GM19099 (cell line): ENCODE results near the gene DYRK1B.
A peak's percentile ranks its signal among the peaks of the same experiment; 100 is the strongest.

ENCODE experiments used
- POLR2A ChIP-seq: IDR thresholded peaks from 3 replicates; pipeline ENCODE4 v1.6.1; 2011; ENCODE audit warnings: low read depth; ENCODE audit not compliant: insufficient read length; ENCODE audit errors: extremely low read depth

DYRK1B gene

GRCh38 chr19:39833160-39833463 is 850 bp downstream of the DYRK1B start:
- no peak for TF ChIP-seq POLR2A

GRCh38 chr19:39832341-39833083 is 1.4 kb downstream of the DYRK1B start:
- no peak for TF ChIP-seq POLR2A

- TF ChIP-seq POLR2A = no peak
These were observed 2.3 kb downstream of the DYRK1B start for GRCh38 chr19:39831679-39832078.

- no peak for TF ChIP-seq POLR2A
These were observed 3.1 kb downstream of the DYRK1B start for GRCh38 chr19:39830847-39831246.

GRCh38 chr19:39830406-39830805 is 3.6 kb downstream of the DYRK1B start:
- TF ChIP-seq POLR2A = no peak

GRCh38 chr19:39829702-39830275 is 4.2 kb downstream of the DYRK1B start:
- no peak for TF ChIP-seq POLR2A

GRCh38 chr19:39828654-39829032 is 5.3 kb downstream of the DYRK1B start:
- no peak for TF ChIP-seq POLR2A

GRCh38 chr19:39828015-39828653 is 5.8 kb downstream of the DYRK1B start:
- TF ChIP-seq POLR2A = no peak

GRCh38 chr19:39827216-39827615 is 6.7 kb downstream of the DYRK1B start:
- TF ChIP-seq POLR2A = no peak

- TF ChIP-seq POLR2A = no peak
These were observed 7.5 kb downstream of the DYRK1B start for GRCh38 chr19:39826311-39826945.

- TF ChIP-seq POLR2A = no peak
These were observed 8.4 kb downstream of the DYRK1B start for GRCh38 chr19:39825531-39826076.

- no peak for TF ChIP-seq POLR2A
These were observed 8.9 kb downstream of the DYRK1B start for GRCh38 chr19:39825093-39825463.

- peak; percentile 66 for TF ChIP-seq POLR2A
These were observed 9.5 kb downstream of the DYRK1B start for GRCh38 chr19:39824143-39825092.

GRCh38 chr19:39823686-39824085 is 10.3 kb downstream of the DYRK1B start:
- TF ChIP-seq POLR2A = no peak
